IPS DF 4.7 (cell line): Measurements from ENCODE around the gene TXLNB.
A peak's percentile ranks its signal among the peaks of the same experiment; 100 is the strongest.

Source experiments
- DNase-seq: peaks from one replicate; pipeline ENCODE4 v3.0.0-alpha.2; 2013; ENCODE audit warnings: low spot score; ENCODE audit errors: extremely low read depth

The TXLNB gene

DNA sequence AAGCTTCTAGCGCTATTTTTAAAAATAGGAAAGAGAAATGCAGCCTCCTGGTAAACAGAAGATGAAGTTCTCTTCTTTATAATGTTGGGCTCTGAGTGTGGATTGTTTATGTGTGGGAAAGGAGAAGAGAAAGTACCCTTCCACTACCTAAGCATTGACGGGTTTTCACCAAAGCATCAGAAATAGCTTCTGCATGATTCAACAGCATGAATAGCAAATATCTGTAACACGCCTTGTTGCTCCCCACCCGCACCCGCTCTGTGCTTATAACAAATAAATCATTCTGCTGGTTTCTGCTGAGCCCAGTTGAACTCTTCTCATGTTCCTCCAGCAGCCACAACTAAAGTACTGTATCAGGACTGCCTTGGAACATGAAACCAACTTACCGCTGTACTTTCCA, 20.7 kb downstream of the TXLNB start:
- no peak for DNase-seq

DNA sequence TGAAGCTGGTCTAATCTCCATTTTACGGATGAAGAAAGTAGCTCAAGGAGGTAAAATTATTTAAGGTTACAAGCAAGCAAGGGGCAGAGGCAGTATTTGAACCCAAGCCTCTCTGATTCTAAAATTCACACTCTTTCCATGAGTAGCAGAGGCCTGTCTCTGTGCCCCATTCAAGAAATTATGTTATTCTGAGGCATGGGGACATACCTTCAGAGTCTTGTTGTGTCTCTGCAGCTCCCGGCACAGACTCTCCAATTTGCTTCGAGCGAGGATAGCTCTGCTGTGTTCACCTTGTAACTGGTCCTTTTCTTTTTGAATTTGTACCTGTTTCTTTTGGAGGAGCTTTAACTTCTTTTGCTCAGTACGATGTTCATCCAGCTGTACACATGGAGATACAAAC, 21.5 kb downstream of the TXLNB start:
- no peak for DNase-seq

DNA sequence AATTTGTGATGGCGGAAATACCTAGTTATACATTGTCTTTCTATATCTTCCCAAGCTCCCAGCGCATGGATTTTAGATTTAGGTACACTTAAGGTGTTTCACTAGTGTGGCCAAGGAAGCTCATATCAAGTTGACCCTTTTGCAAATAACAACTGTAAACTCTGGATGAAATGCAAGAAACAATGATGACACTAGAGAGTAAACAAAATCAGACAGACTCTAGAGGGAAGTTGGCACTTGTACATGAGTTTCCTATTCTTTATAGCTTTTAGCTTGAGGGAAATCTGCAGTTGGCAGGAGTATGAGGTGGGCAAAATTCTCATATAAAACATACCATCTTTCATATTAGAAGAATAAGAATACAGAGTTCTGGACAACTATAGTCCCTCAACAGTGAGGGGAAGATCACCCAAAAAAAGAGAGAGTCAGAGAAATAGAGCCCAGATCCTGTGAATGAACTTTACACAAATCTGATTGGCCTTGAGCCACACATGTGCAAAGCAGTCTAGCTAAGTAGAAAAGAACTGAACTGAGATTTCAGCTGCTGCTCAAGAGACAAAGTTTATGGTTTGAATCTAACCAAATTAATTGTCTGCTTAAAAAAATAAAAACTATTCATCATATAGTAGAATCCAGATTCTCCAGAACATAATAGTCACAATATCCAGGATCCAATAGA, 26.1 kb downstream of the TXLNB start:
- no peak for DNase-seq

DNA sequence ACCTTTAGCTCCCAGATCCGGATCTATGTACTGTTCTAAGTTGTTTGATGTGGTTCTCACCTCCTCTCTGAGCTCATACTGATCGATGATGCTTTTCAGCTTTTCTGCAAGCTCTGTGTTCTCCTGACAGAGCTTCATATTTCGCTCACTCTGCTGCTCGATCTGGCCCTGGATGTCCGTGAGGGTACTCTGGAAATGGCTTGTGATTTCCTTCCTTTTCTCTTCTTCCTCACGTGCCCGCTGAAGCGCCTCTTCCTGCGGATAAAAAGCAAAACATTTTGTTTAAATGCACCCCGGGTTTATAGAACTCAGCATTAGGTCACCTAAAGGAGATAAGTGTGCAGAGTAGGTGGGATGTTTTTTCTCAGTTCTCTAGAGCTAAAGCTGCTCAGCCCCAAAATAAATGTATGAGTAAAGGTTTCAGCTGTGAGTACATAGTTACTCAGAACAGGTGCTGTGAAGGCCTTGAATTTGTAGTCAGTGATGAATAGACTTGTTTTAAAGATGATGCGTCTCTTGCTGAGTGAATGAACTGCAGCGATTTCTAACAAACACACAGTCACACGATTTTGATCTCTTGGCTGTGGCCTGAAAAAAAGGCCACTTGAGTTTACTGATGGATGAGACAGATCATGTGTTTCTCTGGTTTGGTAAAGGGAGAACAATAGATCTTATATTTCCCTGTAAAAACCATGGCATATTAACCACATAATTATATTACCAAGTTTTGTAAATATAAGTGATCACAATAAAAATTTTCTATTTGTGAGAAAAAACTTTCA, 29.1 kb downstream of the TXLNB start:
- no peak for DNase-seq

DNA sequence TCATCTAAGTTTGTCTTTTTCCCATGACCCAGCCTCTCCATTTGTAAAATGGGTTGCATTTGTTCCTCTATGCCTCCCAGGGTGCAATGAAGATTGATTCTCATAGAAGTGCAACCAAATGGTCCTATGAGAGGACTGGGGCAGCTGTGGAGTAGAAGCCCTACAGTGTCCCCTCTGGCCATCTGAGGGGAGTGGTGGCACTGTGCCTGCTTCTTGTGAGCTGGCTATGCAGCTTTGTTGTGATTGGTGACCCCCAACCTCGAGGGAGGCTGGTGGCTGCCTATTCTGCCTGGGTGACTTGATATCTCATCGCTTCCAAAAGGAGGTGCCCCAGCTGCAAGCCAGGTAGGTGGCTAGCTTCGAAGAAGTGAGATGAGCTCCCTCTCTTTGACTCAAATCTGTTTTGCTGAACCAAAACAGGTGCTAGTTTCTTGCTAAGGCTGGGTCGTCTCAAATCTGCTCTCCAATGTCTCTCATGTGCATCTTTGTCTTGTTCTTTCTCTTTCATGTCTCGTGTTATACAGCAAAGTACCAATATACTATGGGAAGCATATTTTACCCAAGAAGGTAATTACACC, 33.9 kb downstream of the TXLNB start:
- DNase-seq, result no peak

DNA sequence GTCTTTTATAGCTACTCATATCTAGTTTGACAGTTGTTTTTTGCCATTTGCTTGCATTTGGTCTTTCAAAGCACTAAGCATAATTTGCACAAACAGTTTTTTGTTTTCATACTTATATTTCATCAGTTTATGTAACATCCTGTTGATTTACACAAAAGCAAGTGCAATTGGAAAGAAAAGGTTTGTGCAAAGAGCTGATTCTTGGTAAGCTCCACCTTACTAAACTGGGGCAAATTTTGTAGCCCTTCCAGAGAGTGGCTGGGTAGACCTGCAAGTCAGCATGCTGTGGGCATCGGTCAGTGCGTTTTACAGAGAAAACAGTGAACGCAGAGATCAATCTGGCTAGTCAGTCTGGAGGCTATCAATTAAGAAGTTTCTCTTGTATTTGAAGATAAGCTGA, 34.5 kb downstream of the TXLNB start:
- DNase-seq, result no peak

DNA sequence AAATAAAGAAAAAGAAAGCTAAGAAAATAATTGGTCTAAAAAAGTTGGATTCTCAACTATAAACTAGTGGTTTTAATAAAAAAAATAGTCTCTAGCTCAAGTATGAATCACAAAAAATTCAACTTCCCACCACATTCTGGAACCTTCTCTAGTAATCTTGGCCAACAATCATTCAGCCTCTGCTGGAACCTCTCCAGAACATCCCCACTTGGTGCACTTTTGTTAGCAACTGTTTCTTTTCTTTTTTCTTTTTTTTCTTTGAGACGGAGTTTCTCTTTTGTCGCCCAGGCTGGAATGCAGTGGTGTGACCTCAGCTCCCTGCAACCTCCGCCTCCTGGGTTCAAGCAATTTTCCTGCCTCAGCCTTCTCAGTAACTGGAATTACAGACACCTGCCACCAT, 35.7 kb downstream of the TXLNB start:
- DNase-seq, result no peak

DNA sequence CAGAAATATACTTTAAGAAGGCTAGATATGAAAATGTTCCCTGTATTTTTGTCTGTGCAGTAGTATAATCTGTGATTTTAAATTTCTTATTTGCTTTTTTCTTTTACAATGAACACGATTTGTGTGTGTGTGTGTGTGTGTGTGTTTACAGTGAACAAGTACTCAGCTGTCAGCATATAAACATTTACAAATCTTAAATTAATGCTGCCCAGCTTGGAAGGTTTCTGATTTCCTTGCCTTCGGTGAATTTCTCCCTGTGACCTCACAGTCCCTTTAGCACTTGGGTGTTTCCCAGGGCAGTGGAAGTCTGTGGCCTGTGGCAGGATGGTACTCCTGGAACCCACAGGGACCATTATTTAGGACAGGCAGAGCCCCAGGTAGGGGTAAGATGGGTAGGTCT, 37.6 kb downstream of the TXLNB start:
- DNase-seq, result no peak

DNA sequence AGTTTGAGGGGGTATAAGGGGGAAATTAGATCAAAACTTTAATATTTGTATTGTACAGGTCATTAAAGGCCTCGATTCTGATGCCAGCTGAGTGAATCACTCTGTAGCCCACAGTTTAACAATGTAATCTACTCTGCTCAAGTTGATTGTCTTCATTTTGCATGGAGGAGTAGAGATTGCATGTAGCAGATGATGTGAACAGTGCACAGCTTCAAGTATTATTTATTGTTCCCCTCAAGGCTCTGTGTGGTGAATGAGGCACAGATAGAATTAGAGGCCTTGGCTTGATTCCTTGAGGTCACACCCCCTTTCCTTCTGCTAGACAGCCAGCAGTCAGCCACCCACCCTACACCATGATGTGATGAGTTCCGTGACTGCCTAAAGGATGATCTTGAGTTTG, 38.1 kb downstream of the TXLNB start:
- DNase-seq, result no peak

DNA sequence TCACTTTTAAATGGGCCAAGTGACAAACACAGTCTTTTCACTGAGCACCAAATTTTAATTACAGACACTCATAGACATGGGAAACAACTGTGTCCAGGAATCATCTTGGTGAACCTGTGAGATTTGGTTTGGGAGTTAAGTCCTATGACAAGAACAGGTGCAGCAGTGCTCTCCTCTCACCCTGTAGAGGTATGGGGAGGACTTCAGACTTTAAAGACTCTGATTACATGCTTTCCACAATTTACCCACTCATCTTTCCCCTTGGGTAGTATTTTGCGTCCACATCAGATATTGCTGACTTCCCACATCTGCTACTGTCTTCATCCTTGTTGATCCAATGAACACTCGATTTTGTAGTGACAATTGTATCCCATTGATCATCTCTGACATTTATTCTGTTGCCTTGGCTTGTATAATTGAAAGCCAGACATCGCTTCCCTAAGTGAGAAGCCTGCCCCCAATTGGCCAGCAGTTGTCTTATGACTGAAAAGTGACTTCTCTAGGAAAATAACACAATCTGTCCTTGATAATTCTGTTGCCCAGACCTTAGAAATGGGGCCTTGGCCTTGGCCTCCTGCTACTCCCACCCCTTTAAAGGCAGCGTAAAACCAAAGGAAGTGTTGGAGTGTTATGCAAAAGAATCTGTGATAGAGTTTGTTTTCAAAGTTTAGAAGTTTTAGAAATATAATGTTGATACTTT, 40.0 kb downstream of the TXLNB start:
- DNase-seq, result no peak

DNA sequence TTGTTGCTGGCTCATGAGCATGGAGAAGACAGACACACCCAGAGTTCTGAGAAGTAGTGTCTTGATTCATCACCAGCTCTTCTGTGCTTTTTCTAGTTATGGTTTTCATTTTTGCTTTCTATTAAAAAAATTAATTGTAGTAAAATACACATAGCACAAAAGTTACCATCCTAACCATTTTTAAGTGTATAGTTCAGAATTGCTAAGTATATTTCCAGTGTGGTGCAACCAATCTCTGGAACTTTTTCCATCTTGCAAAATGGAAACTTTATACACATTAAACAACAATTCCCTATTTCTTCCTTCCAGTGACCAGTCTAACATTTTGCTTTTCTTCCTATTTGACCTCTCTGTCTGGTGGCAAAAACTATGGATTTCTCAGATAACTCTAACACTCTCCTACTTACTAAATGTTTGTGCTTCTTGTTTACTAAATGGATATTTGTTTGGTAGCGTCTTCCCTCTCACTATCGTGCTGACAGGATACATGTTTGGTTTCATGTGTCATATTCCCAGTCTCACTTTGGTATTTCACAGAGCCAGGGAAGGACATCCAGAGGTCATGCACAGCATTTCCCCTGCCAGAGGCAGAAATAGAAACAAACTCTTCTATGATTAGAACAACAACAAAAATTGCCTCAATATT, 40.6 kb downstream of the TXLNB start:
- DNase-seq, result no peak

DNA sequence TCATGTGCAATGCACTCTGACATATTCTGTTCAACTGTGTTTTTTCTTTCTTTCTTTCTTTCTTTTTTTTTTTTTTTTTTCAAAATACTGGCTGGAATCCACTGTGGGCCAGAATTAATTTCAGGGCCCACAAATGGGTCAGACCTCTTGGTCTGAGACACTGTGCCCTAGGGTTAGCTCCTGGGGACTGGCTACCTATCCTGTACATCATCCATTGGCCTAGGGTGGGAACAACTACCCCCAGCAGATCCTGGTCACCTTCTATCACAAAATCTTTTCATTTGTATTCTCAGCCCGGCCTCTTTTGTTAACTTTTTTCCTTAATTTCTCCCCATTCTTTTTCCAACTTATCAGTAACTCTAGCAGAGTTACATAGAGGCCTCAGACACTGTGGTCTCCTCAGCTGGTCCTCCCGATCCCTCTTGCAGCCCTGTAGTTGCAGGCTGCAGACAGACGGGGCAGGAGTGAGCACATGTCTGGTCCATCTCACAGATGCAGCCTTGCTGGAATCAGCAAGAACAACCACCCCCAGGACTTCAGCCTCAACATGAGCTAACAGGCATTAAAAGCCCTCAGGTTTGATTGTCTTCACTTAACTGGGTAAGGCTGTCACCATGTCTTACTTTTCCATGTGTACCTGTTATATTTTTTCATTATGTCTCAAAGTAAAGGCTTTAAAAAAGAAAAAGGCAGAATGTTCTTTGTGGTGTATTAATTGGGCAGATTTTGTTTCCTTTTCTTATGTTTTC, 41.3 kb downstream of the TXLNB start:
- peak; percentile 46 for DNase-seq

DNA sequence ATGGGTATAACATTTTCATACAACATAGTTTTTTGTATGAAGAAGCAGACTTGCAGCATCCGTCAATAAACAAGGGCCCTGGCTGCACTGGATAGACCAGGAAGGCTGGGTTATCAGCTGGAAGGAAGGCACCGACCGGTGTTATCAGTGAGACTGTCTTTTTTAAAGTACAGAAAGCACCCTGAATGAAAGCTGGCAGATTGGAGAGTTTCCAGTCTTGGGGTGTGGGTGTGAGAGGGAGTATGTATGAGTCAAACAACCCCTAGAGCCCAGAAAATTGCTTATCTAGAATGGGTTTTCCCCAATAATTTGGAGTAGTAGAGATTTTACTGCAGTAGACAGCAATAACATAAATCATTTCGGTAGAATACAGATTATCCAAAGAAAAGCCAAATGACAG, 42.4 kb downstream of the TXLNB start:
- no peak for DNase-seq

DNA sequence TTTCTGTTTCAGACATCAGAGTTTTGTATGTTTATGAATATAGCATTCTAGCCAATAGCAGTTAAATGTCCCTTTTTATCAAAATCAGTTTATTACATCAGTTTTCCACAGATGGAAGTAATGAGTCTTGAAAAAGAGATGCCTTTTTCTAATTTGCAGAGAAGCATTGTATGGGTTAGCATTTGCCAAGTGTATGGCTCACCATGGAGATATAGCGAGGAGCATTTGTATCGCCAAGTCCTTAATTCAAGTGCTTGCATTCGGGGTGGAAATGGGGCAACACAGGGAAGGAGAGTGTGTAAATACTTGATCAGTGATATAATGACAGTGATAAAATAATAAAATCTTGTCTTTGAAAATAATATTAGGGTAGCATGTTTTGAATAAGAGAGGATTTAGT, 42.9 kb downstream of the TXLNB start:
- no peak for DNase-seq

DNA sequence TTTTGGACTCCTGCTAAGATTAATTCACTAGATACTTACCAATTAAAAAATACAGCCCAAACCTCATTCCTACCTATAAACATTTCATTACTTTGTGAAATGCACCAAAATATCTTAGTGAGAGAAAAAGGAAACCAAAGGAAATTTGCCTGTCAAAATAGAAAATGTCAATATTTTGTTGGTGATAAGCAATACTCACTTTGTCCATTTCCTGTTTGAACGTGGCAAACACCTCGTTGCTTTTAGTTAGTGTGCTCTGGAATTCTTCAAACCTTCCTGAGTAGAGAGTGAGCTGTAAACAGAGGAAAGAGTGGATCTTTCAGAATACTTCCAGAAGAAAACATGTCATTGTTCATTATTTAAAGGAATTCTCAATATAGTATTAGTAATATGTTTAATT, 44.2 kb downstream of the TXLNB start:
- no peak for DNase-seq

DNA sequence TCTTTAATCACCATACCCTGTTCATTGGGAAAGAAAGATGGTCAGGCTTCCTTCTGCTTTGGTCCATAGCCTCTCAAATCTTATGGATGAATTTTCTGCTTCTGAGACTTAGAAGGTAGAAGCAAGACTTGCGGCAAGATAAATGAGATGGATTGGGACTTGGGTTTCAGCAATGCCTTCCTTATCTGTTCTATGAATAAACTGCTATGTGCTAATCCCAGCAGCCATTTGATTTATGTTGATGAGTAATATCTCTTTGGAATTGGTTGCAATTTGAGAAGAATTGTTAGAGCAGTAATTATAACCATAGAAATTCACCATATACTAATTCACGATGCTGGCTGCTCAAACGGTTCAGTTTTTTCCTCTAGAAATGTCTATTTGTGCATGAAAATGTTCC, 48.3 kb downstream of the TXLNB start:
- no peak for DNase-seq

DNA sequence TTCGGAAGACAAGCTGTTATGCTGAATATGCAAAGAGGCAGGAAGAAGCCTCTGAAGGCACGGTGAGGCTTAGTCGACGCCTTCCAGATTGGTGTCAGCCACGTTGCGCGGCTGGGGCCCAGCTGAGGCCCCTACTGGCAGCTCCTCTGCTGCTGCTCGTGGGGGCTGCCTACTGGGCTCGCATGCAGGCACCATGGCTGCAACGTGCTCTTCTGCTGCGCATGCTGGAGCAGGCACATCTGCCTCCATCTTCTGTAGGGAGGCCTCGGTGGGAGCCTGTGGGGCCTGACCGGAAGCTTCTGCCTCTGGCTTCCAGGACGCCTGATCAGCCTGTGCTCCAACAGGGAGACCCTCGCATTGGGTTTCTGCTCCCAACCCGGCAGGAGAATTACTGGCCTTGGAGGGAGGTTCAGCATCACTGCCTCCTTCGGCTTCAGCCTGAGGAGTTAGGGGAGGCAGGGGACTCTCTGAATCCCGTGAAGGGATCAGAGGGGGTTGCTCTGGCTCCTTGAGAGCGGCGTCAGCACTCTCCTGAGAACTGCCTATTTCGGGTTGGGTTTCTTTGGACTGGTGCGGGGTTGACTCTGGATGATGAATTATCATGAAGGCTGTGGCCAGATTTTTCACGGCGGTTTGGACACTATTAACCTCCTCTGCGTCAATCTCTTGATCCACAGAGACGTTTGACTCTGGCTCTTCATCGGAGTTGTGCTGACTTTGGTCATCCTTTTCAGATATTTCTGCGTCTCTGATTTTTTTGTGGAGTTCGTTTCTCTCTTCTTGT, 49.1 kb downstream of the TXLNB start:
- DNase-seq, result no peak

DNA sequence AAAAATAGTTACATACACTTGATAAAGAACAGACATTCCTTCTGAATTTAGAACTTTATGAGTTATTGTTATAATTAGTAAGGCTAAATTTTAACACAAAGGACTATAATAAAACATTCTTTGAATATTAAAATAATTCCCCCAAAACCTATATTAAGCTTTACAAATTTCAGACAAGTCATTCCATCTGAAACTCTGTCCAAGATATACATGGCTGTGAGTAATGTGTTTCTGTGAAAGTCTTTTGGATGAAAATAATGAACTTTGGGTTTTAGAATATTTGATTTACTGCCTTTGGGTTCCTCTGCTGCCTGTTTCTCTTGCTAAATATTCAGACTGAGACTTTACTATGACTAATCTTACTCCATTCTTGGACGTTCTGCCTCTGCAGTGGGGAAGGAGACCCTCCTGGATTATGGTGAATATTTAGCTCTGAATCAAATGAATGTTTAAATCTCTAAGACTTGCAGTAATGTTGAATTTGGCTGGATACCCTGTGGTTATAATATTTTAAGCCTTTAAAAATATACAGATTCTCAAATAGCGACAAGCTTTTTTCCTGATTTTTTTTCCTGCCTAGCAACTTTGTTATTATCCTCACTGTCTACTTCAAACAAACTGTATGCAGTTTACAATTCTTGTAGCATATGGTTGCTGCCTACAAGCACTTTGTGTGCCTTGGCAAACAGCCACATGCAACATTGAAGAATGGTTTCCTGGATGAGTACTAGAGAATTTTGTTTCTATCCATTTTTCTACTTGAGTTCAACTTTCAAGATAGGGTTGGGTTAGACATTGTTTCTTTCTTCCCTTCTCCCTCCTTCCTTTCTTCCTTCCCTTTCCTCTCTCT, 51.4 kb downstream of the TXLNB start:
- DNase-seq, result no peak

DNA sequence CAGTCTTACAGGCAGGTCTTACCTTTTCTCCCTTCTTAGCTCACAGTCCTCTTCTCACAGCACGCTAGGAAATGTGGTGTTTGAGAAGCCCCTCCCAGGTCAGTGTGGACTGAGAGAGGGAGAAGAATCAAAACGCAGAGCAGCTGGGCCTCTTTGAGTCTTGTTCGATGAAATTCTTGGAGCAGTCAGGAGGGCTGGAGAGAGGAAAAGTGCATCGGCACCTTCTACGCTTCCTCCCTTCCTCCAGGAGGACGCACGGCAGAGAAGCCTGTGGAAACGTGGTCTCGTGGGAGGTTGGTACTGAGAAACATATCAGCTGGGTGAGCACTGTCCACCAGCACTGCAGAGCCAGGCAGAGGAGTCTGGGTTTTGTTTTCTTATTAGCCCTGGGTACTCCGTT, 52.7 kb downstream of the TXLNB start:
- DNase-seq, result no peak
